Epithelial cell of esophagus (primary cell): ENCODE measurements around the gene CMTM4.

Source experiments
- DNase-seq: peaks from one replicate; pipeline ENCODE4 v3.0.0; 2010; ENCODE audit warnings: low read depth
- H3K4me3 ChIP-seq: 2 replicates; pipeline ENCODE4 v1.5.1; 2011; ENCODE audit warnings: mild to moderate bottlenecking, low read length, control low read depth
- CTCF ChIP-seq: IDR thresholded peaks from 2 replicates; pipeline ENCODE4 v1.5.1; 2011; ENCODE audit warnings: low read depth, mild to moderate bottlenecking, low read length, control low read depth, inconsistent platforms; ENCODE audit not compliant: insufficient read depth; ENCODE audit errors: missing control alignments

The CMTM4 gene

GRCh38 chr16:66585481-66586239 is 110.9 kb downstream of the CMTM4 start:
- no peak overlapping the region for H3K4me3 ChIP-seq
- DNase-seq = no peak
- TF ChIP-seq CTCF = no peak

- H3K4me3 ChIP-seq = no peak overlapping the region
- no peak for TF ChIP-seq CTCF
- DNase-seq = peak; percentile 35
Observed at GRCh38 chr16:66581246-66581952, 115.1 kb downstream of the CMTM4 start.

GRCh38 chr16:66580605-66581209 is 115.8 kb downstream of the CMTM4 start:
- peak; percentile 35 for TF ChIP-seq CTCF
- DNase-seq = peak; percentile 86
- no peak overlapping the region for H3K4me3 ChIP-seq

GRCh38 chr16:66578651-66579531 is 117.7 kb downstream of the CMTM4 start, which contains the start of gene CMTM2:
Gene CMTM2, plus strand, starts transcription at chr16:66579463. Its CDS starts 145 bp downstream, at chr16:66579608.
- no peak within 1 kb of the TSS for H3K4me3 ChIP-seq
- no peak for DNase-seq
- TF ChIP-seq CTCF = no peak

- no peak for DNase-seq
- no peak overlapping the region for H3K4me3 ChIP-seq
- TF ChIP-seq CTCF = no peak
Observed at GRCh38 chr16:66576296-66576695, 120.2 kb downstream of the CMTM4 start.

- DNase-seq = no peak
- H3K4me3 ChIP-seq = no peak overlapping the region
- no peak for TF ChIP-seq CTCF
Observed at GRCh38 chr16:66575060-66575459, 121.5 kb downstream of the CMTM4 start.
